Esophagus squamous epithelium (tissue), 4 donors: ENCODE measurements around the gene BRIP1.
"Not testable (repeated sequence)": the region's sequence is repeated elsewhere in the genome, so short reads cannot be mapped to it uniquely, and the experiment has no call there.

Source experiments
- CTCF ChIP-seq, 6 experiments: fragments of 450-650 bp in 4 of 6; fragments of 200-600 bp in 2 of 6; sonication (generic) in 2 of 6; IDR thresholded peaks; one replicate each; pipeline ENCODE4 v1.5.1; 2016 to 2019; ENCODE audit warnings: antibody characterized with exemption in 6 of 6, mild to moderate bottlenecking in 4 of 6, moderate library complexity in 4 of 6
- POLR2A ChIP-seq, 4 donors: fragments of 450-650 bp; IDR thresholded peaks; one replicate each; pipeline ENCODE4 v1.6.1; 2017; ENCODE audit warnings: antibody characterized with exemption in 4 of 4, mild to moderate bottlenecking in 4 of 4, moderate library complexity in 3 of 4

DNA sequence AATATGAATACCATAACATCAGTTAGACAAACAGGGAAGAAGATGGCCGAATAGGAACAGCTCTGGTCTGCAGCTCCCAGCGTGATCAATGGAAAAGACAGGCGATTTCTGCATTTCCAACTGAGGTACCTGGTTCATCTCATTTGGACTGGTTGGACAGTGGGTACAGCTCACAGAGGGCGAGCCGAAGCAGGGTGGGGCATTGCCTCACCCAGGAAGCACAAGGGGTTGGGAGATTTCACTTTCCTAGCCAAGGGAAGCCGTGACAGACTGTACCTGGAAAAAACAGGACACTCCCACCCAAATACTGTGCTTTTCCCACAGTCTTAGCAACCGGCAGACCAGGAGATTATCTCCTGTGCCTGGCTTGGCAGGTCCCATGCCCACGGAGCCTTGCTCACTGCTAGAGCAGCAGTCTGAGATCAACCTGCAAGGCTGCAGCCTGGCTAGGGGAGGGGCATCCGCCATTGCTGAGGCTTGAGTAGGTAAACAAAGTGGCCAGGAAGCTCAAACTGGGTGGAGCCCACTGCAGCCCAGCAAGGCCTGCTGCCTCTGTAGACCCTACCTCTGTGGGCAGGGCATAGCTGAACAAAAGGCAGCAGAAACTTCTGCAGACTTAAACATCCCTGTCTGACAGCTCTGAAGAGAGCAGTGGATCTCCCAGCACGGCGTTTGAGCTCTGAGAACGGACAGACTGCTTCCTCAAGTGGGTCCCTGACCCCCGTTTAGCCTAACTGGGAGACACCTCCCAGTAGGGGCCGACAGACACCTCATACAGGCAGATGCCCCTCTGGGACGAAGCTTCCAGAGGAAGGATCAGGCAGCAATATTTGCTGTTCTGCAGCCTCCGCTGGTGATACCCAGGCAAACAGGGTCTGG is 190.1 kb downstream of the BRIP1 start:
- TF ChIP-seq CTCF, POLR2A (IDR thresholded peaks at IDR 0.05): not testable (repeated sequence)
